Ishikawa (cell line): ENCODE results near the gene DHRS7.

Experiments
- CEBPB ChIP-seq: IDR thresholded peaks from 2 replicates; pipeline ENCODE4 v1.6.1; 2012
- CREB1 ChIP-seq: IDR thresholded peaks from 2 replicates; pipeline ENCODE4 v1.6.1; 2012; ENCODE audit warnings: low read depth
- EGR1 ChIP-seq: IDR thresholded peaks from 2 replicates; pipeline ENCODE4 v1.6.1; 2012
- EP300 ChIP-seq: IDR thresholded peaks from 2 replicates; pipeline ENCODE4 v1.6.1; 2012; ENCODE audit warnings: borderline replicate concordance
- FOXM1 ChIP-seq: IDR thresholded peaks from 2 replicates; pipeline ENCODE4 v1.6.1; 2012; ENCODE audit warnings: low read depth, borderline replicate concordance
- NFIC ChIP-seq: IDR thresholded peaks from 2 replicates; pipeline ENCODE4 v1.6.1; 2012
- RAD21 ChIP-seq: IDR thresholded peaks from 2 replicates; pipeline ENCODE4 v1.6.1; 2012; ENCODE audit warnings: low read depth
- REST ChIP-seq: IDR thresholded peaks from 2 replicates; pipeline ENCODE4 v1.6.1; 2012; ENCODE audit warnings: low read depth, mild to moderate bottlenecking
- TAF1 ChIP-seq: IDR thresholded peaks from 2 replicates; pipeline ENCODE4 v1.6.1; 2012; ENCODE audit warnings: low read depth, mild to moderate bottlenecking
- TCF12 ChIP-seq: IDR thresholded peaks from 2 replicates; pipeline ENCODE4 v1.6.1; 2012; ENCODE audit warnings: low read depth
- TEAD4 ChIP-seq: IDR thresholded peaks from 2 replicates; pipeline ENCODE4 v1.6.1; 2012
- USF1 ChIP-seq: IDR thresholded peaks from 2 replicates; pipeline ENCODE4 v1.6.1; 2012
- YY1 ChIP-seq: IDR thresholded peaks from 2 replicates; pipeline ENCODE4 v1.6.1; 2012; ENCODE audit warnings: low read depth
- ZBTB7A ChIP-seq: IDR thresholded peaks from 2 replicates; pipeline ENCODE4 v1.6.1; 2012; ENCODE audit warnings: low read depth
- TF ChIP-seq, protein P1 (sequence below): IDR thresholded peaks from 2 replicates; pipeline ENCODE4 v1.6.1; 2012

DHRS7 gene

DNA sequence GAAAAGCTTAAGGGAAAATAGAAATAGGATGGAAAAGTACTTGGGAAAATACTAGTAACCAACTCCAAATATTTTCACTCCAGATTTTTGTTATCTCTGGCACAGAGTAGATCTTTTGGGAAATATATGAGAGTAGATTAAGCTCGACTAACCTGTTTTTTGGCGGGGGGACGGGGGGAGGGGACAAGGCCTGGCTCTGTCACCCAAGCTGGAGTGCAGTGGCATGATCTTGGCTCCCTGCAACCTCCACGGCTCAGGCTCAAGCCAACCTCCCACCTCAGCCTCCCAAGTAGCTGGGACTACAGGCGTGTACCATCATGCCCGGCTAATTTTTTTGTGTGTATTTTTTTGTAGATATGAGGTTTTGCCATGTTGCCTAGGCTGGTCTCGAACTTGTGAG, 4.8 kb downstream of the DHRS7 start:
- TF ChIP-seq RAD21 (no peak), TAF1 (no peak), CREB1 (no peak), YY1 (no peak), EP300 (no peak), EGR1 (no peak), ZBTB7A (no peak)

- TF ChIP-seq REST = no peak
- no peak for TF ChIP-seq CREB1
- no peak for TF ChIP-seq EGR1
- TF ChIP-seq NFIC = no peak
- TF ChIP-seq FOXM1 = no peak
- no peak for TF ChIP-seq TAF1
- TF ChIP-seq, protein P1, sequence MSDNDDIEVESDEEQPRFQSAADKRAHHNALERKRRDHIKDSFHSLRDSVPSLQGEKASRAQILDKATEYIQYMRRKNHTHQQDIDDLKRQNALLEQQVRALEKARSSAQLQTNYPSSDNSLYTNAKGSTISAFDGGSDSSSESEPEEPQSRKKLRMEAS = no peak
- no peak for TF ChIP-seq ZBTB7A
- TF ChIP-seq YY1 = no peak
- TF ChIP-seq EP300 = no peak
- TF ChIP-seq TCF12 = no peak
- no peak for TF ChIP-seq TEAD4
- no peak for TF ChIP-seq RAD21
Observed at GRCh38 chr14:60154671-60155070, 10.5 kb downstream of the DHRS7 start.

DNA sequence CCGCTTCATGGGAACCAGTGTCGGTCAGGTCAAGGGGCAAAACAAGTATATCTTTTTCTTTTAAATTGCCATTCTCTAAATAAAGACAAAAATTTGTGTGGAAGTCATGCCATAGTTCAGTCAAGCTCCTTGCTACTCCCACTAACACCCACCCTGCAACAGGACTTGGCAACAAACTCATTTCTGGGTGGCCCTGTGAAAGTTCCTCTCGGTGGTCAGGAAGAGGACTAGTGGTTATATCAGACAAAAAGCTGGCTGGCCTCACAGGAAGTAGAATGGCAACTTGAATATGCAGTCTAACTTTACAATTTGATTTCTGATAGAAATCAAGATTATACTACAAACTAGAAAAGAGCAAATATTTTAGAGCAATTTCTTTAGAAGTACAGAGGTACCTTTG, 11.2 kb downstream of the DHRS7 start:
- TF ChIP-seq CEBPB (no peak), TCF12 (no peak), FOXM1 (no peak), ZBTB7A (no peak), CREB1 (no peak), EP300 (no peak), USF1 (no peak), TAF1 (no peak), YY1 (no peak), EGR1 (no peak), REST (no peak), TEAD4 (no peak), NFIC (no peak)
- TF ChIP-seq, protein P1 = no peak

- no peak for TF ChIP-seq EP300
- no peak for TF ChIP-seq CEBPB
- no peak for TF ChIP-seq NFIC
- TF ChIP-seq, protein P1 = no peak
- no peak for TF ChIP-seq TAF1
- TF ChIP-seq YY1 = no peak
- TF ChIP-seq CREB1 = no peak
- TF ChIP-seq REST = no peak
- TF ChIP-seq TCF12 = no peak
- TF ChIP-seq ZBTB7A = no peak
- no peak for TF ChIP-seq EGR1
- no peak for TF ChIP-seq FOXM1
- TF ChIP-seq USF1 = no peak
Observed at GRCh38 chr14:60151715-60152114, 13.5 kb downstream of the DHRS7 start.

DNA sequence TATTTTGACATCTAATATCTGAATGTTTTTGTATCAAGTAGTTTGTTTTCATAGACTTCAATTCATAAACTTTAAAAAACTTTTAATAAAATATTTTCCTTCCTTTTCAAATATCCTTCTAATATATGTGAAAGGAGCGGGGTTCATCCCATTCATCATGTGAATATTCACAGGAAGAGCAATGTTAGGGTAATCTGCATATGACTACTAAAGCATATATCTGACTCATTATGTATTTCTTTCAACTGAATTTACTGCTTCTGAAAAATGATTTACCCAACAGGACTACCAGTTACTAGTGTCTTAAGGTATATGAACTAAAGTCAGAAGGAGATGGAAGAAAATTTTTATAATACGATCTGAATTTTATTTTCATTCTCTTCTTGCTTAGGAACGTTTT, 30.5 kb downstream of the DHRS7 start:
- TF ChIP-seq CREB1 (no peak), EP300 (no peak), REST (no peak), EGR1 (no peak), RAD21 (no peak), USF1 (no peak), TEAD4 (no peak), CEBPB (no peak), TCF12 (no peak), YY1 (no peak), ZBTB7A (no peak), NFIC (no peak), FOXM1 (no peak), TAF1 (no peak)
- TF ChIP-seq, protein P1 = no peak
